ENCODE data around the gene TEX48. TPM values are rescaled to one million over a fixed set of nuclear protein-coding genes. Genes with fewer than 3 reads are reported as not detected.

TEX48 gene
- total RNA-seq, 1 experiment from 2014 or later: not detected

DNA sequence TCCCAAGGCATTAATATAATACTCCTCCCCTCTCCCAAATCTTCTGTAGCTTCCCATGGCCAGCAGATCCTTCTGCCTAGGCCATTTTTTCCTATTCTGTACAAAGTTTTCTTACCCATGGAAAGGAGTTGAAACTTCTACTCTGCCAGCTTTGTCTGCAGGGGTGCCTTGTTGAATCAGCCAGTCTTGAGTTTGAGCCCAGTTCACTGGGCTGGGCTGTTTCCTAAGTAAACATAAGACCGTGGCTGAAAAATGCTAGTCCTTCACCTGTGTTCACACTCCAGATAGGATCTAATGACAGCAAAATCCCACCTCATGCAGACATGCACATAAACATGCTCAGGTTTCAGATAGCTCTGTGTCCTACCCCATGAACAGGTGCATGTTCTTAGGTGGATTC is 10.4 kb downstream of the TEX48 start:
- TF ChIP-seq, protein P1, sequence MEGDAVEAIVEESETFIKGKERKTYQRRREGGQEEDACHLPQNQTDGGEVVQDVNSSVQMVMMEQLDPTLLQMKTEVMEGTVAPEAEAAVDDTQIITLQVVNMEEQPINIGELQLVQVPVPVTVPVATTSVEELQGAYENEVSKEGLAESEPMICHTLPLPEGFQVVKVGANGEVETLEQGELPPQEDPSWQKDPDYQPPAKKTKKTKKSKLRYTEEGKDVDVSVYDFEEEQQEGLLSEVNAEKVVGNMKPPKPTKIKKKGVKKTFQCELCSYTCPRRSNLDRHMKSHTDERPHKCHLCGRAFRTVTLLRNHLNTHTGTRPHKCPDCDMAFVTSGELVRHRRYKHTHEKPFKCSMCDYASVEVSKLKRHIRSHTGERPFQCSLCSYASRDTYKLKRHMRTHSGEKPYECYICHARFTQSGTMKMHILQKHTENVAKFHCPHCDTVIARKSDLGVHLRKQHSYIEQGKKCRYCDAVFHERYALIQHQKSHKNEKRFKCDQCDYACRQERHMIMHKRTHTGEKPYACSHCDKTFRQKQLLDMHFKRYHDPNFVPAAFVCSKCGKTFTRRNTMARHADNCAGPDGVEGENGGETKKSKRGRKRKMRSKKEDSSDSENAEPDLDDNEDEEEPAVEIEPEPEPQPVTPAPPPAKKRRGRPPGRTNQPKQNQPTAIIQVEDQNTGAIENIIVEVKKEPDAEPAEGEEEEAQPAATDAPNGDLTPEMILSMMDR (IDR thresholded peaks at IDR 0.05; ENCODE audit: insufficient read depth in 1 of 2, low read depth in 1 of 2, low read length in 1 of 2, severe bottlenecking in 1 of 2, unreplicated experiment in 1 of 2): no peak
- H3K9me3 ChIP-seq: no peaks in the 10 kb centered on the region
- POLR2A ChIA-PET: no interaction called here
- CTCF ChIA-PET: interaction anchor here (1.2 kb wide), 1 partner anchor 18 kb away, joined by 3 read pairs; no protein-coding TSS in a partner anchor
- H3K4me3 Mint-ChIP-seq (ENCODE audit: unreplicated experiment): no peak overlapping the region
- H3K4me1 ChIP-seq: no peaks in the 10 kb centered on the region
- H3K4me1 Mint-ChIP-seq (ENCODE audit: low read depth, unreplicated experiment): no peaks in the 10 kb centered on the region
- no TSS peak for BruUV-seq (replicated peaks)
- no peaks in the 10 kb centered on the region for H3K9me3 Mint-ChIP-seq (ENCODE audit: unreplicated experiment)
- peaks cover 11% of the 10 kb centered on the region for H3K27me3 Mint-ChIP-seq (ENCODE audit: insufficient read depth, unreplicated experiment)
- no peaks in the 10 kb centered on the region for H3K36me3 Mint-ChIP-seq (ENCODE audit: insufficient read depth, unreplicated experiment)
- intact Hi-C loops (cut with micrococcal nuclease; ENCODE audit: unreplicated experiment): no loop called here
- no peaks in the 10 kb centered on the region for H3K36me3 ChIP-seq (ENCODE audit: control insufficient read depth, insufficient read depth, low read length)
- no peak overlapping the region for H3K27ac Mint-ChIP-seq (ENCODE audit: unreplicated experiment)
- no peaks in the 10 kb centered on the region for H3K27me3 ChIP-seq (replicated peaks; ENCODE audit: control insufficient read depth, insufficient read depth, low read length)
- no peak for DNase-seq
- no peak overlapping the region for H3K4me3 ChIP-seq (ENCODE audit: low read depth, low read length)

DNA sequence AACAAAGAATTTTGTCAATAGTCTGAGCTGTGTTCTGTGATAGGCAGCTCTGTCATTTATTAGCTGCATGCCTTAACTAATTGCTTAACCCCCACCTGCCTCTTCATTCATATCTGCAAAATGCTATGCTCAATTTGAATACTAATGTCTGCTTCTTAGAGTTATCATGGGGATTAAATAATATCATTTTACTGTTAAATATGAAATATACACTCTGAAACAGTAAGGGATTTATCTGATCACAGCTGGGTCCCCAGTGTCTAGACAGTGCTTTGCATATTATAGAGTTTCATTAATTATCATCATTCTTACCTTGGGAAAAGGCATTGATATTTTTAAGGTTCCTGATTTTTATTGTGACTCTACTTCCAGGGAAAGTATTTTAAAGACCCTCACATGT is 12.0 kb downstream of the TEX48 start:
- TF ChIP-seq, protein P1 (IDR thresholded peaks at IDR 0.05; ENCODE audit: insufficient read depth in 1 of 2, low read depth in 1 of 2, low read length in 1 of 2, severe bottlenecking in 1 of 2, unreplicated experiment in 1 of 2): no peak
- intact Hi-C loops (cut with micrococcal nuclease; ENCODE audit: unreplicated experiment): no loop called here
- CTCF ChIA-PET: no interaction called here
- no peak overlapping the region for H3K4me3 Mint-ChIP-seq (ENCODE audit: unreplicated experiment)
- H3K27ac Mint-ChIP-seq (ENCODE audit: unreplicated experiment): no peak overlapping the region
- Histone ChIP-seq H3K4me1 (no peaks in the 10 kb centered on the region), H3K36me3 (ENCODE audit: control insufficient read depth, insufficient read depth, low read length) (no peaks in the 10 kb centered on the region), H3K4me3 (ENCODE audit: low read depth, low read length) (no peak overlapping the region), H3K9me3 (no peaks in the 10 kb centered on the region), H3K27me3 (replicated peaks; ENCODE audit: control insufficient read depth, insufficient read depth, low read length) (no peaks in the 10 kb centered on the region)
- H3K36me3 Mint-ChIP-seq (ENCODE audit: insufficient read depth, unreplicated experiment): no peaks in the 10 kb centered on the region
- no peaks in the 10 kb centered on the region for H3K4me1 Mint-ChIP-seq (ENCODE audit: low read depth, unreplicated experiment)
- no TSS peak for BruUV-seq (replicated peaks)
- peaks cover 6% of the 10 kb centered on the region for H3K27me3 Mint-ChIP-seq (ENCODE audit: insufficient read depth, unreplicated experiment)
- no peak for DNase-seq
- no peaks in the 10 kb centered on the region for H3K9me3 Mint-ChIP-seq (ENCODE audit: unreplicated experiment)
- POLR2A ChIA-PET: no interaction called here

DNA sequence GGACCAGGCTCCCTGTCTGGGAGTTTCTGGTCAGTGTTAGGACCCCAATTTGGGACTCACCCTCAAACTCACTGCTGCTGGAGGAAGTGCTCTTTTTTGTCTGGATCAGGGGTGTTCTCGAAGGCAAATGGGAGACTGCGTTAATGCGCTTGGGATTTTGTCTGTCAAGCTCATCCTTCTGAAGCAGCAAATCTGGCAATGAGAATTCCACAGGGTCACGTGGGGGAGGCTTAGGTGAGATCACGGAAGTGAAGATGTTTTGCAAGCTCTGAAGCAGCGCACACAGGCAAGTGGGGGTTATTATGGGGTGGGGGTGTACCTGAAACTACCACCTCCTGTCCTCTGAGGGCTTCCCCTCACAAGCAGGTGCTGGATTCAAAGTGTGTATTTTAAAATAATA is 13.8 kb downstream of the TEX48 start:
- H3K36me3 Mint-ChIP-seq (ENCODE audit: insufficient read depth, unreplicated experiment): no peaks in the 10 kb centered on the region
- H3K4me3 Mint-ChIP-seq (ENCODE audit: unreplicated experiment): no peak overlapping the region
- no peak overlapping the region for H3K4me3 ChIP-seq (ENCODE audit: low read depth, low read length)
- POLR2A ChIA-PET: no interaction called here
- intact Hi-C loops (cut with micrococcal nuclease; ENCODE audit: unreplicated experiment): no loop called here
- H3K27me3 Mint-ChIP-seq (ENCODE audit: insufficient read depth, unreplicated experiment): peaks cover 2% of the 10 kb centered on the region
- BruUV-seq (replicated peaks): no TSS peak
- CTCF ChIA-PET: no interaction called here
- H3K36me3 ChIP-seq (ENCODE audit: control insufficient read depth, insufficient read depth, low read length): no peaks in the 10 kb centered on the region
- H3K27me3 ChIP-seq (replicated peaks; ENCODE audit: control insufficient read depth, insufficient read depth, low read length): no peaks in the 10 kb centered on the region
- H3K9me3 ChIP-seq: no peaks in the 10 kb centered on the region
- no peaks in the 10 kb centered on the region for H3K4me1 Mint-ChIP-seq (ENCODE audit: low read depth, unreplicated experiment)
- no peaks in the 10 kb centered on the region for H3K9me3 Mint-ChIP-seq (ENCODE audit: unreplicated experiment)
- TF ChIP-seq, protein P1 (IDR thresholded peaks at IDR 0.05; ENCODE audit: insufficient read depth in 1 of 2, low read depth in 1 of 2, low read length in 1 of 2, severe bottlenecking in 1 of 2, unreplicated experiment in 1 of 2): no peak
- no peak for DNase-seq
- no peaks in the 10 kb centered on the region for H3K4me1 ChIP-seq
- H3K27ac Mint-ChIP-seq (ENCODE audit: unreplicated experiment): no peak overlapping the region

All from Caco-2 (cell line).